ENCODE results near the gene GPC1.

GRCh38 chr2:240458044-240458899 is 22.8 kb downstream of the GPC1 start:
- TF ChIP-seq CTCF (conservative IDR thresholded peaks at IDR 0.05) (no peak), ZFX (IDR thresholded peaks at IDR 0.05) (no peak)

Measured in C4-2B (cell line).